HepG2 (cell line): ENCODE measurements around the gene EI24. TPM values are rescaled to one million over a fixed set of nuclear protein-coding genes. Genes with fewer than 3 reads are reported as not detected.

Experiments
- ATAC-seq: fragments of 200-7000 bp; cut with Tn5 transposase; 3 replicates; pipeline ENCODE4 v1.9.1; 2020; ENCODE audit warnings: mild to moderate bottlenecking, moderate library complexity
- BruUV-seq: library from RNA; stranded (reverse); fragments of 400-500 nt; replicated peaks from 2 replicates; lab custom pipeline; 2021; lab: Mats Ljungman, UMichigan
- CTCF ChIA-PET: fragments of 300-600 bp; formaldehyde crosslinking; extraction: SDS; loops from one replicate; lab custom pipeline; 2021; ENCODE audit warnings: low total read pairs, inconsistent platforms, low intra/inter-chr PET ratio; lab: Yijun Ruan, JAX
- POLR2A ChIA-PET: fragments of 350-600 bp; sonication (Branson Sonifier 250); formaldehyde crosslinking; loops from one replicate; lab custom pipeline; 2020; ENCODE audit warnings: antibody characterized with exemption, inconsistent platforms; lab: Yijun Ruan, JAX
- DNase-seq: peaks from one replicate; pipeline ENCODE4 v3.0.0-alpha.2; 2015; ENCODE audit warnings: low spot score
- FAIRE-seq: peaks from 3 replicates; lab custom pipeline; 2011; peaks lifted over from hg19 to GRCh38; lab: Jason Lieb, UNC
- H2AFZ ChIP-seq: one replicate; pipeline ENCODE4 v1.6.1; 2011; ENCODE audit warnings: low read length, inconsistent platforms
- H3K27ac ChIP-seq: fragments of 300-600 bp; 3 replicates; pipeline ENCODE4 v1.8.0; 2011; ENCODE audit warnings: mixed run types, mild to moderate bottlenecking, mixed read lengths, low read length, inconsistent platforms; ENCODE audit not compliant: insufficient read depth; ENCODE audit errors: extremely low read length
- H3K27me3 ChIP-seq, 2 experiments: fragments of 200-600 bp in 1 of 2; 2 replicates in 1 of 2; 3 replicates in 1 of 2; pipeline versions ENCODE4 v1.6.0 to v1.8.0; 2011; ENCODE audit warnings: low read length in 2 of 2, mild to moderate bottlenecking in 2 of 2, moderate library complexity in 2 of 2, inconsistent platforms in 1 of 2; ENCODE audit not compliant: insufficient read depth in 2 of 2, control insufficient read depth in 1 of 2
- H3K36me3 ChIP-seq, 2 experiments: fragments of 200-600 bp in 1 of 2; replicated peaks in 1 of 2; 2 replicates in 1 of 2; 3 replicates in 1 of 2; pipeline versions ENCODE4 v1.5.1 to v1.8.0; 2011; ENCODE audit warnings: low read length in 2 of 2, inconsistent platforms in 1 of 2; ENCODE audit not compliant: insufficient read depth in 2 of 2, control insufficient read depth in 1 of 2
- H3K4me1 ChIP-seq: 2 replicates; pipeline ENCODE4 v1.5.1; 2012; ENCODE audit warnings: low read length, inconsistent platforms; ENCODE audit not compliant: insufficient read depth
- H3K4me2 ChIP-seq: 2 replicates; pipeline ENCODE4 v1.6.0; 2011; ENCODE audit warnings: low read depth, low read length, inconsistent platforms
- H3K4me3 ChIP-seq, 3 experiments: fragments of 200-600 bp in 1 of 3; sonication (generic), shearing (Covaris generic) in 1 of 3; replicated peaks in 1 of 3; 2 replicates each; pipeline ENCODE4 v1.5.1; 2011 to 2016; ENCODE audit warnings: low read length in 3 of 3, inconsistent platforms in 2 of 3, low read depth in 2 of 3, mild to moderate bottlenecking in 2 of 3, control low read depth in 1 of 3, mixed read lengths in 1 of 3; ENCODE audit not compliant: insufficient read depth in 1 of 3
- H3K79me2 ChIP-seq: one replicate; pipeline ENCODE4 v1.6.1; 2011; ENCODE audit warnings: low read length, inconsistent platforms; ENCODE audit not compliant: insufficient read depth
- H3K9ac ChIP-seq: 2 replicates; pipeline ENCODE4 v1.6.0; 2011; ENCODE audit warnings: mild to moderate bottlenecking, low read depth, low read length, inconsistent platforms; ENCODE audit not compliant: insufficient read depth
- H3K9me3 ChIP-seq: 2 replicates; pipeline ENCODE4 v1.5.1; 2012; ENCODE audit warnings: mild to moderate bottlenecking, low read length
- H4K20me1 ChIP-seq: 2 replicates; pipeline ENCODE4 v1.6.0; 2011; ENCODE audit warnings: inconsistent platforms, mild to moderate bottlenecking, low read length, moderate library complexity; ENCODE audit not compliant: insufficient read depth
- CCAR2 ChIP-seq: fragments of 200-400 bp; formaldehyde crosslinking; optimal IDR thresholded peaks from 2 replicates; pipeline ENCODE3; 2018; ENCODE audit warnings: low read depth, mild to moderate bottlenecking, low read length, moderate library complexity
- CEBPB ChIP-seq: IDR thresholded peaks from 2 replicates; pipeline ENCODE4 v1.6.1; 2011; ENCODE audit warnings: low read depth, low read length, improper control_type of control experiment, borderline replicate concordance
- CEBPG ChIP-seq: IDR thresholded peaks from 2 replicates; pipeline ENCODE4 v1.6.1; 2016
- EP300 ChIP-seq, 3 experiments: sonication (generic) in 1 of 3; formaldehyde crosslinking in 1 of 3; IDR thresholded peaks; 2 replicates each; pipeline versions ENCODE4 v1.5.1 to v1.6.1; 2011 to 2020; ENCODE audit warnings: low read depth in 2 of 3, low read length in 2 of 3, borderline replicate concordance in 1 of 3, improper control_type of control experiment in 1 of 3, mild to moderate bottlenecking in 1 of 3, missing genetic modification reagents in 1 of 3, moderate library complexity in 1 of 3
- ISL2 ChIP-seq: sonication (generic); formaldehyde crosslinking; IDR thresholded peaks from 2 replicates; pipeline ENCODE4 v1.5.0; 2020; ENCODE audit warnings: missing genetic modification reagents
- MAFK ChIP-seq, 2 experiments: IDR thresholded peaks in 1 of 2; conservative IDR thresholded peaks in 1 of 2; 2 replicates each; pipeline ENCODE4 v1.6.1; 2011; ENCODE audit warnings: improper control_type of control experiment in 2 of 2, low read length in 2 of 2
- PTBP1 ChIP-seq: fragments of 200-400 bp; formaldehyde crosslinking; IDR thresholded peaks from 2 replicates; pipeline ENCODE4 v1.6.1; 2018; ENCODE audit warnings: low read length, low read depth; ENCODE audit not compliant: poor library complexity, severe bottlenecking
- RBAK ChIP-seq: sonication (generic); formaldehyde crosslinking; IDR thresholded peaks from 2 replicates; pipeline ENCODE4 v1.5.1; 2020; ENCODE audit warnings: mild to moderate bottlenecking, missing genetic modification reagents
- ZNF256 ChIP-seq: sonication (generic); formaldehyde crosslinking; conservative IDR thresholded peaks from 2 replicates; pipeline ENCODE4 v1.4.0; 2020; ENCODE audit warnings: missing genetic modification reagents
- ZNF317 ChIP-seq: sonication (generic); formaldehyde crosslinking; IDR thresholded peaks from 2 replicates; pipeline ENCODE4 v1.5.0; 2020; ENCODE audit warnings: mild to moderate bottlenecking, missing genetic modification reagents
- ZNF33A ChIP-seq: sonication (generic); formaldehyde crosslinking; IDR thresholded peaks from 2 replicates; pipeline ENCODE4 v1.5.1; 2020; ENCODE audit warnings: missing genetic modification reagents, mild to moderate bottlenecking, moderate library complexity, borderline replicate concordance
- ZNF496 ChIP-seq: sonication (generic); formaldehyde crosslinking; IDR thresholded peaks from 2 replicates; pipeline ENCODE4 v1.8.1; 2023; ENCODE audit warnings: mild to moderate bottlenecking, moderate library complexity, missing genetic modification reagents; ENCODE audit not compliant: insufficient replicate concordance
- ZNF577 ChIP-seq: sonication (generic); formaldehyde crosslinking; IDR thresholded peaks from 2 replicates; pipeline ENCODE4 v1.4.0; 2020; ENCODE audit warnings: mild to moderate bottlenecking, low read depth, missing genetic modification reagents, borderline replicate concordance
- ZNF816 ChIP-seq: sonication (generic); formaldehyde crosslinking; IDR thresholded peaks from 2 replicates; pipeline ENCODE4 v1.8.0; 2022; ENCODE audit warnings: missing genetic modification reagents, mild to moderate bottlenecking, borderline replicate concordance
- in situ Hi-C: cut with HindIII; loops from 2 replicates; pipeline ENCODE4 v1.10.0; 2017; ENCODE audit warnings: low pct_unique_long_range_greater_than_20kb; ENCODE audit not compliant: extremely low pct_ligation_motif_present
- intact Hi-C: fragments of 100-400 bp; cut with micrococcal nuclease; formaldehyde crosslinking; loops from one replicate; pipeline ENCODE4 v1.10.0; 2022; ENCODE audit not compliant: unreplicated experiment
- polyA plus RNA-seq, 8 experiments: library from polyadenylated mRNA; depleted of rRNA in 3 of 8; stranded (reverse) in 7 of 8; unstranded in 1 of 8; fragments of >200 nt; fragmentation: Illumina TruSeq in 4 of 8; extraction: Trizol in 4 of 8; gene quantifications; 2 replicates each; pipeline versions ENCODE4 v1.2.1 to v1.2.3, GENCODE V29; 2011 to 2016; ENCODE audit warnings: low read depth in 4 of 8, missing spikeins in 1 of 8, mixed read lengths in 1 of 8; ENCODE audit not compliant: insufficient read depth in 1 of 8
- total RNA-seq, 5 experiments: library from RNA; depleted of rRNA; stranded (reverse); fragments of >200 nt; fragmentation: Illumina TruSeq; extraction: Trizol; gene quantifications; 2 replicates each; pipeline ENCODE4 v1.2.3, GENCODE V29; 2016; ENCODE audit warnings: low read depth in 1 of 5
- TF ChIP-seq, protein P1 (sequence below): sonication (generic); formaldehyde crosslinking; IDR thresholded peaks from 2 replicates; pipeline ENCODE4 v1.4.0; 2020; ENCODE audit warnings: missing genetic modification reagents, borderline replicate concordance

The EI24 gene
- total and polyA plus RNA-seq, 2 of the 13 experiments (the other 11 are each of a cell fraction or from before 2014, with no cell fraction given) = 84.7 to 126 TPM

DNA sequence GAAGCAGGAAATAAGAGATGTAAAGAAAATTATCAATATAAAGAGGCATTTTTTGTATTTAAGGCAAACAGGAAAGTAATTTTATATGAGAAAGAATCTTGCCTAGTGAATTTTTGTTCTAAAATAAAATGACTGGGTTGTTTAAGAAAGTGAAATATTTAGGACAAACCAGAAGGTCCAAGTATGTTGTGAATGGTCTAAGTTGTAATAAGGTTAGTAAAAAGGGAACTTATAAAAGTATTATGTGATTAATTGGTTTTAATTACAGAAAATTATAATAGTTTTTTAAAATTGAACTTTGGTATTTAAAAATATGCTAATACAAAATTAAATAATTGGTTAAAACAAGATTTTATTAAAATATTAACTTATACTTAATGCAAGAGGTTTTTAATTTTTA lies 26.6 kb upstream of the EI24 start:
- no TSS peak for BruUV-seq
- Histone ChIP-seq H3K9ac (no peak overlapping the region), H3K4me1 (no peaks in the 10 kb centered on the region), H3K27ac (no peak overlapping the region), H3K79me2 (no peaks in the 10 kb centered on the region), H2AFZ (no peak overlapping the region), H3K36me3 (no peaks in the 10 kb centered on the region), H3K4me3 (no peak overlapping the region), H4K20me1 (no peaks in the 10 kb centered on the region), H3K27me3 (no peaks in the 10 kb centered on the region), H3K4me2 (no peak overlapping the region), H3K9me3 (peaks cover 15% of the 10 kb centered on the region)
- ChIA-PET CTCF (no interaction called here), POLR2A (no interaction called here)
- no peak for TF ChIP-seq PTBP1
- no peak for TF ChIP-seq EP300 (IDR thresholded peaks at IDR 0.05; ENCODE audit: low read depth in 2 of 2, low read length in 2 of 2)
- TF ChIP-seq EP300 (CRISPR knock-in tag; IDR thresholded peaks at IDR 0.05; ENCODE audit: borderline replicate concordance) = no peak
- TF ChIP-seq, protein P1, sequence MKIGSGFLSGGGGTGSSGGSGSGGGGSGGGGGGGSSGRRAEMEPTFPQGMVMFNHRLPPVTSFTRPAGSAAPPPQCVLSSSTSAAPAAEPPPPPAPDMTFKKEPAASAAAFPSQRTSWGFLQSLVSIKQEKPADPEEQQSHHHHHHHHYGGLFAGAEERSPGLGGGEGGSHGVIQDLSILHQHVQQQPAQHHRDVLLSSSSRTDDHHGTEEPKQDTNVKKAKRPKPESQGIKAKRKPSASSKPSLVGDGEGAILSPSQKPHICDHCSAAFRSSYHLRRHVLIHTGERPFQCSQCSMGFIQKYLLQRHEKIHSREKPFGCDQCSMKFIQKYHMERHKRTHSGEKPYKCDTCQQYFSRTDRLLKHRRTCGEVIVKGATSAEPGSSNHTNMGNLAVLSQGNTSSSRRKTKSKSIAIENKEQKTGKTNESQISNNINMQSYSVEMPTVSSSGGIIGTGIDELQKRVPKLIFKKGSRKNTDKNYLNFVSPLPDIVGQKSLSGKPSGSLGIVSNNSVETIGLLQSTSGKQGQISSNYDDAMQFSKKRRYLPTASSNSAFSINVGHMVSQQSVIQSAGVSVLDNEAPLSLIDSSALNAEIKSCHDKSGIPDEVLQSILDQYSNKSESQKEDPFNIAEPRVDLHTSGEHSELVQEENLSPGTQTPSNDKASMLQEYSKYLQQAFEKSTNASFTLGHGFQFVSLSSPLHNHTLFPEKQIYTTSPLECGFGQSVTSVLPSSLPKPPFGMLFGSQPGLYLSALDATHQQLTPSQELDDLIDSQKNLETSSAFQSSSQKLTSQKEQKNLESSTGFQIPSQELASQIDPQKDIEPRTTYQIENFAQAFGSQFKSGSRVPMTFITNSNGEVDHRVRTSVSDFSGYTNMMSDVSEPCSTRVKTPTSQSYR = no peak
- no peak for TF ChIP-seq ZNF816 (CRISPR knock-in tag)
- TF ChIP-seq ZNF317 (CRISPR knock-in tag) = no peak
- TF ChIP-seq RBAK (CRISPR knock-in tag) = no peak
- TF ChIP-seq ZNF577 (CRISPR knock-in tag) = no peak
- no peak for TF ChIP-seq CEBPG (CRISPR knock-in tag)
- no peak for TF ChIP-seq ZNF33A (CRISPR knock-in tag)
- TF ChIP-seq ZNF256 (CRISPR knock-in tag) = no peak
- TF ChIP-seq ISL2 (CRISPR knock-in tag) = no peak
- no peak for TF ChIP-seq ZNF496 (CRISPR knock-in tag)
- TF ChIP-seq MAFK (conservative IDR thresholded peaks at IDR 0.05 in 1 of 2, IDR thresholded peaks at IDR 0.05 in 1 of 2; ENCODE audit: low read length in 2 of 2) = no peak
- TF ChIP-seq CEBPB = no peak
- TF ChIP-seq CCAR2 = no peak
- DNase-seq = no peak
- in situ Hi-C loops = no loop called here
- FAIRE-seq = no peak
- no peak for ATAC-seq
- intact Hi-C loops = no loop called here
